ENCODE results near the gene IGFBP4. TPM values are rescaled to one million over a fixed set of nuclear protein-coding genes. Genes with fewer than 3 reads are reported as not detected.
A peak's percentile ranks its signal among the peaks of the same experiment; 100 is the strongest.
"Not testable (repeated sequence)": the region's sequence is repeated elsewhere in the genome, so short reads cannot be mapped to it uniquely, and the experiment has no call there.

IGFBP4 gene
- polyA plus RNA-seq, 1 of the 3 experiments (the other 2 are of a cell fraction) = 128 TPM

DNA sequence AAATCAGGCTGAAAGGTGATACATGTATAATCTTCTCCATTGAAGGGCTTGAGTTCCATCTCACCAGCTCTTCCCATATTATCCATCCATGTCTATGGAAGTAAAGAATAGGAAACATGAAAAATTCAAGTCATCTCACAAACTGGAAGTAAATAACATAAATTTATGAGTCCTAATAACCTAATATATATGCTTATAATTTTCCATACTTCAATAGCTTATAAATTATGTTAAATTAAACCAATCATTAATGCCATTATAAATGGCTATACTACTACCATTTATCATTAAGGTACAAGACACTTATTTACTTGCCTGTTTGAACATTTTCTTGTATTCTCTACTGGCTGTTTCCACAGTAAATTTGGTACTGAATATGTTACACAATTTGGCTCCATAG is 30.4 kb upstream of the IGFBP4 start:
- Histone ChIP-seq H2AFZ (ENCODE audit: low read depth) (no peak overlapping the region), H3K27ac (ENCODE audit: low read depth in 2 of 2, low read length in 1 of 2) (no peak overlapping the region), H4K20me1 (ENCODE audit: insufficient read depth) (no peaks in the 10 kb centered on the region), H3F3A (replicated peaks; ENCODE audit: insufficient read depth) (peaks cover 12% of the 10 kb centered on the region), H3K9ac (no peak overlapping the region), H3K9me2 (no peaks in the 10 kb centered on the region), H3K36me3 (replicated peaks in 1 of 2; ENCODE audit: control insufficient read depth in 1 of 2, insufficient read depth in 2 of 2, low read length in 1 of 2) (peaks cover 21 to 46% of the 10 kb centered on the region in 2 experiments), H3K4me3 (ENCODE audit: low read depth in 2 of 2, low read length in 1 of 2) (no peak overlapping the region), H3K27me3 (ENCODE audit: insufficient read depth) (no peaks in the 10 kb centered on the region), H3K4me2 (no peak overlapping the region), H3K4me1 (ENCODE audit: control insufficient read depth in 1 of 2, insufficient read depth in 2 of 2, low read depth in 1 of 2, low read length in 1 of 2) (peaks cover 0 to 4% of the 10 kb centered on the region in 2 experiments; a peak in 2 of 4 replicates), H3K79me2 (ENCODE audit: insufficient read depth) (peaks cover 87% of the 10 kb centered on the region), H3K9me3 (no peaks in the 10 kb centered on the region)
- ChIA-PET POLR2A (no interaction called here), CTCF (interaction anchor here (0.9 to 16.1 kb wide), 10 partner anchors 14 to 147 kb away, joined by 3 to 175 read pairs (median 5); no protein-coding TSS in a partner anchor)
- DNase-seq = no peak
- TF ChIP-seq, protein P1, sequence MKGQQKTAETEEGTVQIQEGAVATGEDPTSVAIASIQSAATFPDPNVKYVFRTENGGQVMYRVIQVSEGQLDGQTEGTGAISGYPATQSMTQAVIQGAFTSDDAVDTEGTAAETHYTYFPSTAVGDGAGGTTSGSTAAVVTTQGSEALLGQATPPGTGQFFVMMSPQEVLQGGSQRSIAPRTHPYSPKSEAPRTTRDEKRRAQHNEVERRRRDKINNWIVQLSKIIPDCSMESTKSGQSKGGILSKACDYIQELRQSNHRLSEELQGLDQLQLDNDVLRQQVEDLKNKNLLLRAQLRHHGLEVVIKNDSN (IDR thresholded peaks at IDR 0.05; ENCODE audit: borderline replicate concordance, low read depth) = no peak
- TF ChIP-seq, protein P2, sequence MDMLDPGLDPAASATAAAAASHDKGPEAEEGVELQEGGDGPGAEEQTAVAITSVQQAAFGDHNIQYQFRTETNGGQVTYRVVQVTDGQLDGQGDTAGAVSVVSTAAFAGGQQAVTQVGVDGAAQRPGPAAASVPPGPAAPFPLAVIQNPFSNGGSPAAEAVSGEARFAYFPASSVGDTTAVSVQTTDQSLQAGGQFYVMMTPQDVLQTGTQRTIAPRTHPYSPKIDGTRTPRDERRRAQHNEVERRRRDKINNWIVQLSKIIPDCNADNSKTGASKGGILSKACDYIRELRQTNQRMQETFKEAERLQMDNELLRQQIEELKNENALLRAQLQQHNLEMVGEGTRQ (IDR thresholded peaks at IDR 0.05; ENCODE audit: borderline replicate concordance, low read depth, low read length) = no peak
- TF ChIP-seq TCF12 (IDR thresholded peaks at IDR 0.05) = no peak
- no peak for TF ChIP-seq NRF1 (IDR thresholded peaks at IDR 0.05; ENCODE audit: low read depth, low read length)
- no peak for TF ChIP-seq GATA2 (CRISPR knock-in tag; IDR thresholded peaks at IDR 0.05)
- TF ChIP-seq RAD21 (IDR thresholded peaks at IDR 0.05; ENCODE audit: low read length) = no peak
- TF ChIP-seq CHD2 (IDR thresholded peaks at IDR 0.05; ENCODE audit: low read length, partially characterized antibody) = no peak
- TF ChIP-seq, protein P3, sequence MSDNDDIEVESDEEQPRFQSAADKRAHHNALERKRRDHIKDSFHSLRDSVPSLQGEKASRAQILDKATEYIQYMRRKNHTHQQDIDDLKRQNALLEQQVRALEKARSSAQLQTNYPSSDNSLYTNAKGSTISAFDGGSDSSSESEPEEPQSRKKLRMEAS (IDR thresholded peaks at IDR 0.05; ENCODE audit: low read depth) = no peak
- TF ChIP-seq, protein P4, sequence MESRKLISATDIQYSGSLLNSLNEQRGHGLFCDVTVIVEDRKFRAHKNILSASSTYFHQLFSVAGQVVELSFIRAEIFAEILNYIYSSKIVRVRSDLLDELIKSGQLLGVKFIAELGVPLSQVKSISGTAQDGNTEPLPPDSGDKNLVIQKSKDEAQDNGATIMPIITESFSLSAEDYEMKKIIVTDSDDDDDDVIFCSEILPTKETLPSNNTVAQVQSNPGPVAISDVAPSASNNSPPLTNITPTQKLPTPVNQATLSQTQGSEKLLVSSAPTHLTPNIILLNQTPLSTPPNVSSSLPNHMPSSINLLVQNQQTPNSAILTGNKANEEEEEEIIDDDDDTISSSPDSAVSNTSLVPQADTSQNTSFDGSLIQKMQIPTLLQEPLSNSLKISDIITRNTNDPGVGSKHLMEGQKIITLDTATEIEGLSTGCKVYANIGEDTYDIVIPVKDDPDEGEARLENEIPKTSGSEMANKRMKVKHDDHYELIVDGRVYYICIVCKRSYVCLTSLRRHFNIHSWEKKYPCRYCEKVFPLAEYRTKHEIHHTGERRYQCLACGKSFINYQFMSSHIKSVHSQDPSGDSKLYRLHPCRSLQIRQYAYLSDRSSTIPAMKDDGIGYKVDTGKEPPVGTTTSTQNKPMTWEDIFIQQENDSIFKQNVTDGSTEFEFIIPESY (IDR thresholded peaks at IDR 0.05; ENCODE audit: borderline replicate concordance, low read depth) = no peak
- TF ChIP-seq EZH2phosphoT487 (IDR thresholded peaks at IDR 0.05; ENCODE audit: borderline replicate concordance, low read depth) = no peak
- TF ChIP-seq, protein P5, sequence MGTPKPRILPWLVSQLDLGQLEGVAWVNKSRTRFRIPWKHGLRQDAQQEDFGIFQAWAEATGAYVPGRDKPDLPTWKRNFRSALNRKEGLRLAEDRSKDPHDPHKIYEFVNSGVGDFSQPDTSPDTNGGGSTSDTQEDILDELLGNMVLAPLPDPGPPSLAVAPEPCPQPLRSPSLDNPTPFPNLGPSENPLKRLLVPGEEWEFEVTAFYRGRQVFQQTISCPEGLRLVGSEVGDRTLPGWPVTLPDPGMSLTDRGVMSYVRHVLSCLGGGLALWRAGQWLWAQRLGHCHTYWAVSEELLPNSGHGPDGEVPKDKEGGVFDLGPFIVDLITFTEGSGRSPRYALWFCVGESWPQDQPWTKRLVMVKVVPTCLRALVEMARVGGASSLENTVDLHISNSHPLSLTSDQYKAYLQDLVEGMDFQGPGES (IDR thresholded peaks at IDR 0.05; ENCODE audit: low read depth, low read length) = no peak
- no peak for TF ChIP-seq FOXM1 (IDR thresholded peaks at IDR 0.05; ENCODE audit: low read depth)
- TF ChIP-seq YY1 (IDR thresholded peaks at IDR 0.05; ENCODE audit: low read depth) = no peak
- no peak for TF ChIP-seq SMC3 (IDR thresholded peaks at IDR 0.05; ENCODE audit: low read depth, low read length)

DNA sequence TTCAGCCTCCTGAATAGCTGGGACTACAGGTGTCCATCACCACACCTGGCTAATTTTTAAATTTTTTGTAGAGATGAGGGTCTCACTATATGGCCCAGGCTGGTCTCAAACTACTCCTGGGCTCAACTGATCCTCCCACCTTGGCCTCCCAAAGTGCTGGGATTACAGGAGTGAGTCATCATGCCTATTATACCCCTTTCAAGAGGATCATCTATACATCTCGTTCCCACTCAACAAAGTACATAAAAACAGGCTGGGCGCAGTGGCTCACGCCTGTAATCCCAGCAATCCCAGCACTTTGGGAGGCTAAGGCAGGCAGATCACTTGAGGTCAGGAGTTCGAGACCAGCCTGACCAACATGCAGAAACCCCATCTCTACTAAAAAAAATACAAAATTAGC is 28.9 kb upstream of the IGFBP4 start:
- POLR2A ChIA-PET; H2AFZ ChIP-seq (ENCODE audit: low read depth); H4K20me1 ChIP-seq (ENCODE audit: insufficient read depth); H3F3A ChIP-seq (replicated peaks; ENCODE audit: insufficient read depth); H3K9me2 ChIP-seq; H3K27me3 ChIP-seq (ENCODE audit: insufficient read depth); H3K9ac ChIP-seq; H3K4me3 ChIP-seq (ENCODE audit: low read depth in 2 of 2, low read length in 1 of 2); DNase-seq; H3K9me3 ChIP-seq; H3K4me1 ChIP-seq (ENCODE audit: control insufficient read depth in 1 of 2, insufficient read depth in 2 of 2, low read depth in 1 of 2, low read length in 1 of 2); H3K27ac ChIP-seq (ENCODE audit: low read depth in 2 of 2, low read length in 1 of 2): not testable (repeated sequence)
- CTCF ChIA-PET = interaction anchor here (0.7 to 16.1 kb wide), 19 partner anchors 9 to 145 kb away, joined by 3 to 175 read pairs (median 8); no protein-coding TSS in a partner anchor
- Histone ChIP-seq H3K79me2 (ENCODE audit: insufficient read depth) (peaks cover 80% of the 10 kb centered on the region), H3K36me3 (replicated peaks in 1 of 2; ENCODE audit: control insufficient read depth in 1 of 2, insufficient read depth in 2 of 2, low read length in 1 of 2) (peaks cover 14 to 35% of the 10 kb centered on the region in 2 experiments), H3K4me2 (peak overlapping the region; percentile 14; the same call in 1 of the 2 replicates)
- 86% methylated on average over 4 of the region's 4 CpGs for WGBS (ENCODE audit: low lambda C conversion rate)
